ENCODE measurements around the gene C10orf62.
A peak's percentile ranks its signal among the peaks of the same experiment; 100 is the strongest.
"Not testable (repeated sequence)": the region's sequence is repeated elsewhere in the genome, so short reads cannot be mapped to it uniquely, and the experiment has no call there.

C10orf62 gene

GRCh38 chr10:97589479-97589878 lies at the start of gene C10orf62:
TSS of gene C10orf62 (plus strand) at chr10:97589721. CDS start at chr10:97589898, 177 bp downstream.
- DNase-seq (ENCODE audit: low read depth in 1 of 2, low spot score in 1 of 2), result no peak

GRCh38 chr10:97540669-97541500 lies 48.6 kb upstream of the C10orf62 start:
- no peak for DNase-seq (ENCODE audit: low read depth in 1 of 2, low spot score in 1 of 2)

- DNase-seq (ENCODE audit: low read depth in 1 of 2, low spot score in 1 of 2), result peak in 1 of 2 donors; percentile 10
Measured at GRCh38 chr10:97542169-97543024, 47.1 kb upstream of the C10orf62 start.

- DNase-seq (ENCODE audit: low read depth in 1 of 2, low spot score in 1 of 2), result peak in 1 of 2 donors; percentile 31
Measured at GRCh38 chr10:97543025-97543546, 46.4 kb upstream of the C10orf62 start.

DNA sequence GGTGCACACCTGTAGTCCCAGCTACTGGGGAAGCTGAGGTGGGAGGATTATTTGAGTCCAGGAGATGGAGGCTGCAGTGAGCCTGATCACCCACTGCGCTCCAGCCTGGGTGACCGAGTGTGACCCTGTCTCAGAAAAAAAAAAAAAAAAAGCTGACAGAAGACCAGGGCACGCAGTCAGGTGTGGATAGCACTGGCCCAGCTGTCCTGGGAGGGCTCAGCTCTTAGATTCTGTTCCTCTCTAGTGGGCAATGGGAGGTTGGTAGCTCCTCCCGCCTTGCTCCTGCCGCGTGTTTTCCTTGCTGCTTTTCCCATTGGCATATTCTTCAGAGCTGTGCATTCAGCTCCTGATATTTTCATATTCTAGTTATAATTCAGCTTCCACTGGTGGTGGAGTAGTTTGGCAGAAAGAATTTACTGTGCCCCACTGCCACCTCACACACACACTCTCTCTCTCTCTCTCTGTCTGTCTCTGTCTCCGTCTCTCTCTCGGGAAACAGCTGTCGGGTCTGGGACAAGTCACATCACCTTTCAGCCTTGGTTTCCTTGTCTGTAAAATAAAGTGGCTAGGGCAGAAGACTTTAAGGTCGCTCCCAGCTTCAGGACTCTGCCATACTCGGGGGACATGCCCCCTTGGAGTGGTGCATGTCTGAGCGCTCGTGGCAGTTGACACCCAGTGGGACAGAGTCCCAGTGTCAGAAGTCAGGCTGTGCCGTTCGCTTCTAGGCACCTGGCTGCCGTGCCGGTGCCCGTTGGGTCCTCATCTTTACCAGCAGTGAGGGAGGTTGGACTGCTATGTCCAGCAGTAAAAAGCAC lies 42.9 kb upstream of the C10orf62 start:
- no peak for DNase-seq (ENCODE audit: low read depth in 1 of 2, low spot score in 1 of 2)

GRCh38 chr10:97547271-97547600 lies 42.3 kb upstream of the C10orf62 start:
- no peak for DNase-seq (ENCODE audit: low read depth in 1 of 2, low spot score in 1 of 2)

DNA sequence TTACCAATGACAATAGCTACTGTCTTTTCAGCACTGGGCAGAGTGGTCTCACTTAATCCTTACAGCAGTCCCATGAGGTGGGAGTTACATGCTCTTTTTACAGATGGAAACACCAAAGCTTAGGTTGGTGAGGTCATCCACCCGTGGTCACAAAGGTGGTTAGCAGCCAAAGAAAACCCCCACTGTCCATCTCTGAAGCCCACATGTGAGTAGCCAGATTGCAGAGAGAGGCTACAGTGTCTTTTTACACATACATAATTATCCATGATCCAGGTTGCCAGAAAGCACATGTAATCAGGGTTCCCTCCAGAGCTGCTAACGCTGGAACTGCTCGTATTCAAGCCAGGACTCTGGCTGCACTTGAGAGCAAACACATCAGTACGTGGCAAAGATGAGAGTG lies 41.6 kb upstream of the C10orf62 start:
- no peak for DNase-seq (ENCODE audit: low read depth in 1 of 2, low spot score in 1 of 2)

DNA sequence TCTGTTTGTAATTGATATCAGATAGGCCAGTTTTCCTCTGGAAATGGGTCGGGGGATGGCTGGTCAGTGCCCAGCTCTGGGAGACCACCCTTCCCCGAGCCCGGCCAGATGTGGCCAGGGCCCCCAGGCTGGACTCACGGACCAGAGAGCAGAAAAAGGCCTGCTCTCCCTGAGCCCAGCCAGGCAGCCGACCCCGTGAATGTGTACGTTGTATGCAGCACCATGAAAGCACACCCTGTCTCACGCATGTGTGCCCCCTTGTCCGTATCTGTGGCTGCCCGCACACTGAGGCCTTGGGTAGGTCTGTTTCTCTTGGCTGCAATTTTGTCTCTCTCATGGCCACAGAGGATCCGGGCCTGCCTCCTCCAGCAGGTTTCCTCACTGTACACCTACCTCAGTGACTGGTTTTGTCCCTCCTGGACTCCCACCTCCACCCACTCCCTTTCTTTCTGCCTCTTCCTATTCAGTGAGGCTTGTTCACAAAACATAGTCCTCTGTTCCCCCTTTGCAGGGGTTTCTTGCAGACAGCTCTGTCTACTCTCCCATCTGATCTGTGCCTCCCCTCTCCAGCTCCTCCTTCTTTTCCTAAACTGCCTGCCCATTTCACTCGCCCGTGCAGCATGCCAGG lies 40.6 kb upstream of the C10orf62 start:
- no peak for DNase-seq (ENCODE audit: low read depth in 1 of 2, low spot score in 1 of 2)

DNA sequence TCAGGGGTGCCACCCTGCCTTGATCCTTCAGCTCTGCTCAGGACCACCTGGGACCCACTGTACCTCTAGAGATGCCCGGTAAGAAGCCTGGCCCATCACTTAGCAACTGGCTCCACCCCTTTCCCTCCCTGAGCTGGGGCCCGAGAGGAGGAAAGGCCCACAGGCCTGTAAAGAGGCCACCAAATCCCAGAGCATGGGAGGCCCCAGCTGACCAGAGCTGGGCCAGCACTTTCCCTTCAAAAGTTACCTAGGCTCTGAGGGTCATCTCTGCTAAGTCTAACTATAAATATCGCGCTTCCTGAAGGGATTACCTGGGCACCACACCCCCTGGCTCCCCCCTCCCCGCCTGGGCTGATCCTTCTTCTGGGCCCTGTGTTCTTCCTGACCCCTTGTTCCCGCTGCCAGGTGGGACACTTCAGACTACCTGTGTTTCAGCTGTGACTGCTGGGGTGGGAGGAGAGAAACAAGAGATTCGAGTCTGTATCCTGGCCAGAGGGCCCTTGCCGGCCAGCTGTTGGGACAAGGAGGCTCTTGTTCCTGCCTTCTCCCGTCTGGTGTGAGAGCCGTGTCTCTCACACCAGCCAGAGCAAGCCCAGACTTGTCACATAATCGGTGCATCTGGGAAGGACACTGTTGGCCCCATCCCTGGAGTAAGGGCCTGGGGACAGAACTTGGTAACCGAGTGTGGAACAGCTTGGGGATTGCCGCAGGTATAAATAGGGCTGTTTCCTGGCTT lies 39.8 kb upstream of the C10orf62 start:
- DNase-seq (ENCODE audit: low read depth in 1 of 2, low spot score in 1 of 2), result no peak

DNA sequence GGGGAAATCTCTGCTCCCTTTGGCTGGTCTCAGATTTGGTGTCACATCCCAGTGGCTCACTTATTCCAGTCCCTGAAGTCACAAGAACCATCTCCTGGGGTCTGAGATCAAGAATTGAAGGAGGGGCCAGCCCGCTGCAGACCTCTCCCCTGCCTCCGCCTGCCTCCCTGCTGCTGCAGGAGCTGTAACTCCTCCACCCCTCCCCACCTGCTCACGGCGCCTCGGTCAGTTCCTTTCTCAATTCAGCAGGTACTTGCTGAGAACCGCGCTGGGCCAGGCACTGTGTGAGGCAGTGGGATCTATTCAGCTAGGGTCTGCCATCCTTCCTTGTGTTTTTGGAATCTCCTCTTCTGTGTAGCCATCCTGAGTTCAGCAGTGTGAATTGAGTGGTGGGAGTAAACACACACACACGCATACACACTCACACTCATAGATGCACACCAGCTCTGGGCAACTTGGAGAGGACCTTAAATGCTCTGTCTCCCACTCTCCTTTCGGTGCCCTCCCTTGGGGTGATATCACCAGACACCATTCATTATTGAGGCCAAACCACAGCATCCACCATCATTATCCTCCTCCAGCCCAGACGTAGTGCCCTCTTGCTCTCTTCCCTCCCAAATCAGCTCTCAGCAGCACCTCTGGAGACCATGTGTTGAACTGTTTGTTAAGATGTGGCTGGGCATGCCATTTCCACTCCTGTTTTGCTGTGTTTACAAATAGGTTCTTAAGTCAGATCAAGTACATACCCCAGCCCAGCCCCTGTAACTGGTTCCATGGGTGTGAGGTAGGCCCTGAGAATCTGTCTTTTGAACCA lies 39.0 kb upstream of the C10orf62 start:
- DNase-seq (ENCODE audit: low read depth in 1 of 2, low spot score in 1 of 2), result no peak

DNA sequence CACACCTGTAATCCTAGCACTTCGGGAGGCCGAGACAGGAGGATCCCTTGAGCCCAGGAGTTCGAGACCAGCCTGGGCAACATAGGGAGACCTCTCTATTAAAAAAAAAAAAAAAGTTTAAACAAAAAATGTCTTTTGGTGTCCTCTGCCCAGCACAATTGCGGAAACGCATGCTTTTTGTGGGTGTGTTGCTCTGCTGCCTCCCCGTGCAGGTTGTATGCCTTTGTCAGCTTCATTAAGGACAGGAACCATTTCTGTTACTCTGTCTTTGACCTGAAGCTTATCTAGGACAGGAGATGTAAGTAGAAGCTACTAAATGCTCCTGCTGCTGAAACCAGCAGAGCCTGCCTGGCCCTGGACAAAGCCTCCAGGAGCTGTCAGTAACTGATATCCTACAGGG lies 38.2 kb upstream of the C10orf62 start:
- no peak for DNase-seq (ENCODE audit: low read depth in 1 of 2, low spot score in 1 of 2)

DNA sequence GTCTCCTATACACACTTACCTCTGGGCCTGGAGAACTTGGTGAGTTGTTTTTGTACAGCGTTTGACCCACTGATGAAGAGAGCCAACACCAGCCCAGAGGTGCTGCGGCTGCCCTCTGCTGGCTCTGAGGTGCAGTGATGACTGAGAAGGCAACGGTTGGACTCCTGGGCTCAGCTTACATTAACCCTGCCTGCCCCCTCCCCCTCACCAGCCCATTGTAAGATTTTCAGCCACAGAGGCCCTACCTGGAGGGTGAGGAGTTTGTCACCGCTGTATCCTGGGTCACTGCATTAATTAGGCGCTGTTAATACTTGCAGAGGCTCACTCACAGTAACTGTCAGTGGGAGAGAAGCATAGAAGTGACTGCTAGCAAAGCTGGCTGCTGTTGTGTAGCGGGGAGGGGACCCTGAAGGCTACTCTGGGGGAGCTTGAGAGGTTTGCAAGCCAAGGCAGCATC lies 35.9 kb upstream of the C10orf62 start:
- DNase-seq (ENCODE audit: low read depth in 1 of 2, low spot score in 1 of 2), result peak; percentile 33 to 48

GRCh38 chr10:97554336-97554735 lies 35.2 kb upstream of the C10orf62 start:
- not testable (repeated sequence) for DNase-seq (ENCODE audit: low read depth in 1 of 2, low spot score in 1 of 2)

DNA sequence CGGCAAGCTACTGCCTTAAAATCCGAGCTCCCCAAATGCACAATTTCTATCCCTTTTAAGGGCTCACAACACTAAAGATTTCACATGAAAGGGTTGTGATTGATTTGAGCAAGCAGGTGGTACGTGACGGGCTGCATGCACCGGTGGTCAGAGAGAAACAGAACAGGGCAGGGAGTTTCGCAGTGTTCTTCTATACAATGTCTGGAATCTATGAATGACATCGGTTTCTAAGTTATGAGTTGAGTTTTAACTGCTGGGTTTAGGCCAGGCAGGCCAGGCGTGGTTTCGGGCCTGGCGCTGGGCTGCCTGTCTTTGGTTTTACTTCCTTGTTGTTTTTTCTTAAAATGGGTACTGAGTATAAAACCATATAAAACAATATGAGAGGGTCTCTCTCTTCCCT lies 34.0 kb upstream of the C10orf62 start:
- DNase-seq (ENCODE audit: low read depth in 1 of 2, low spot score in 1 of 2), result not testable (repeated sequence)

DNA sequence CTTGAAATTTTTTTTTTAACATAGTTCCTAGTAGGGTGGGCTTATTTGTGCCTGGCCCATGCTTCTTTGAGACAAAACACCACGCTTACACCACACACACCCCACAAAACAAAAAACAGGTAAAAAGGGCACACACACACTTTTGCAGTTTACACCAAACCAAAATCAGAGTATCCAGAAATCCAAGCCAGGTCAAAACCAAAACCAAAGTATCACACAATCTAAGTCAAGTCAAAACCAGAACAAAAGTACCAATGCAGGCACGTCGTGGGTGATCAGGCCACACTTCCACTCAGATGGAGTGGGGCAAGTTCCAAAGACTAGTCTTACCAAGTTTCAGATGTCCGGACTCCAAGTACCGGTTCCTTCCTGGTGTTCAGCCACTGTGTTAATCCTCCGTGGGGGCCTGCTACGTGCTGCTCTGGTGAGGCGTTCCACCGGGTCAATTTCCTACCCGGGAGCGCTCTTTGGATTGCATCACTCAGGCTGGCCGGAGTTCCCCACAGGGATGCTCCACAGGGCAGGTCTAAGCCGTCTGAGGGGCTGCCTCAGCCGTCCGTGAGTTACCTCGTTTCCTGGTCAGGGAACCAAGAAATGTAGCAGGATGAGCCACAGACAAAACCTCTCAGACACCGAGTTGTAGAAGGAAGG lies 28.7 kb upstream of the C10orf62 start:
- not testable (repeated sequence) for DNase-seq (ENCODE audit: low read depth in 1 of 2, low spot score in 1 of 2)

DNA sequence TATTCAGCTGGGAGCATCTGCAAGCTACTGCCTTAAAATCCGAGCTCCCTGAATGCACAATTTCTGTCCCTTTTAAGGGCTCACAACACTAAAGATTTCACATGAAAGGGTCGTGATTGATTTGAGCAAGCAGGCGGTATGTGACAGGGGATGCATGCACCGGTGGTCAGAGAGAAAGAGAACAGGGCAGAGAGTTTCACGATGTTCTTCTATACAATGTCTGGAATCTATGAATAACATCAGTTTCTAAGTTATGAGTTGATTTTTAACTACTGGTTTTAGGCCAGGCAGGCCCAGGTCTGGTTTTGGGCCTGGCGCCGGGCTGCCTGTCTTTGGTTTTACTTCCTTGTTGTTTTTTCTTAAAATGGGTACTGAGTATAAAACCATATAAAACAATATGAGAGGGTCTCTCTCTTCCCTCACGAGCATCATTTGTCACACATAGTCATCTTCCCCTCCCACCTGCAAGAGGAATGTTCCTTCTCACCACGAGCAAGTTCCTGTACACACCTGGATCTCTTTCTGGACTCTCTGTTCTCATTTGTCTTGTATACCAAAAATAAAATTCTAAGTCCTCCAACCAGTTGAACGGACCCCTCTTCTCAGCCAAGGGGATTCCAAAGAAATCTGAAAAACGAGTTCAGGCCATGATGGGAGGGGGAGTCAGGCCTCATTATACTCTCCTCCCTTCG lies 28.0 kb upstream of the C10orf62 start:
- not testable (repeated sequence) for DNase-seq (ENCODE audit: low read depth in 1 of 2, low spot score in 1 of 2)

DNA sequence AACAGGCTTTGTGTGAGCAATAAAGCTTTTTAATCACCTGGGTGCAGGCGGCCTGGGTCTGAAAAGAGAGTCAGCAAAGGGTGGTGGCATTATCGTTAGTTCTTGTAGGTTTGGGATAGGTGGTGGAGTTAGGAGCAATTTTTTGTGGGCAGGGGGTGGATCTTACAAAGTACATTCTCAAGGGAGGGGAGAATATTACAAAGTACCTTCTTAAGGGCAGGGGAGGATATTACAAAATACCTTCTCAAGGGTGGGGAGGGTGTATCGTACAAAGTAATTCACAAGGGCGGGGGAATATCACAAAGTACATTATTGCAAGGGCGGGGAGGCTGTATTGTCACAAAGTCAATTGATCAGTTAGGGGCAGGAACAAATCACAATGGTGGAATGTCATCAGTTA lies 27.2 kb upstream of the C10orf62 start:
- not testable (repeated sequence) for DNase-seq (ENCODE audit: low read depth in 1 of 2, low spot score in 1 of 2)

DNA sequence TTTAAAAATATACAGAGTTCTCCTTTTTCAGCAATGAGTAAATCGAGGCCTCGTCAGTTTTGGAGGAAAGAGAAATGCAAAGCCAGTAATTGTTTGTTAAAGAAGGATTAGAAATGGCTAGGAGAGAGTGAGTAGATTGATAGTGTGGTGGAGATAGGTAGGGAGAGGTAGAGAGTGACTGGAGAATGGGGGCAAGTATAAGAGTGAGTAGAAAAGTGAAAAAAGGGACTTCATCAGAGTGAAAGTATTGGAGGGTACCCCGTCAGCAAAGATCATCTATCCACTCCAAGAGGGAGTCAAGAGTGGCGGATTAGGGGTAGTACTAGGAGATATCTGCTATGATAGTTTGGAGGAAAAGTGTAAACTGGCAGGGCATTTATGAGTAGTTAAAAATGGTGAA lies 26.2 kb upstream of the C10orf62 start:
- DNase-seq (ENCODE audit: low read depth in 1 of 2, low spot score in 1 of 2), result no peak

Measured in stimulated activated CD4-positive, alpha-beta T cell treated with anti-CD3 and anti-CD28 coated beads, Interleukin-15, amount 100 ng/mL, for 1 hour (primary cell).